H9 (cell line): ENCODE data around the gene LIMA1. TPM values are rescaled to one million over a fixed set of nuclear protein-coding genes. Genes with fewer than 3 reads are reported as not detected.

Source experiments
- DNase-seq: peaks from one replicate; pipeline ENCODE4 v3.0.0-alpha.2; 2017
- H2AFZ ChIP-seq: one replicate; pipeline ENCODE4 v1.6.1; 2013; ENCODE audit warnings: mild to moderate bottlenecking, low read length, control low read depth, moderate library complexity
- H2AK5ac ChIP-seq: 2 replicates; pipeline ENCODE4 v1.6.1; 2013; ENCODE audit warnings: low read length, control low read depth, mixed read lengths; ENCODE audit not compliant: insufficient read length
- H2BK120ac ChIP-seq: one replicate; pipeline ENCODE4 v1.6.1; 2013; ENCODE audit warnings: low read depth, mild to moderate bottlenecking, low read length, control low read depth, inconsistent platforms; ENCODE audit not compliant: poor library complexity, severe bottlenecking
- H2BK12ac ChIP-seq: 2 replicates; pipeline ENCODE4 v1.6.1; 2013; ENCODE audit warnings: low read length, control low read depth, mixed read lengths, low read depth; ENCODE audit not compliant: insufficient read length
- H2BK15ac ChIP-seq: 2 replicates; pipeline ENCODE4 v1.6.1; 2013; ENCODE audit warnings: low read depth, low read length, control low read depth
- H2BK20ac ChIP-seq: one replicate; pipeline ENCODE4 v1.6.1; 2013; ENCODE audit warnings: low read depth, mild to moderate bottlenecking, low read length, control low read depth, inconsistent platforms; ENCODE audit not compliant: poor library complexity, severe bottlenecking
- H2BK5ac ChIP-seq: 2 replicates; pipeline ENCODE4 v1.6.1; 2013; ENCODE audit warnings: low read length, control low read depth, mixed read lengths; ENCODE audit not compliant: insufficient read length
- H3K14ac ChIP-seq: 2 replicates; pipeline ENCODE4 v1.6.1; 2013; ENCODE audit warnings: low read length, control low read depth; ENCODE audit not compliant: insufficient read depth
- H3K18ac ChIP-seq: 2 replicates; pipeline ENCODE4 v1.6.1; 2013; ENCODE audit warnings: low read depth, mild to moderate bottlenecking, mixed read lengths, low read length, control low read depth; ENCODE audit not compliant: insufficient read length
- H3K23ac ChIP-seq: 2 replicates; pipeline ENCODE4 v1.6.1; 2013; ENCODE audit warnings: low read length, control low read depth, mixed read lengths, low read depth; ENCODE audit not compliant: insufficient read length
- H3K23me2 ChIP-seq: 2 replicates; pipeline ENCODE4 v1.6.1; 2013; ENCODE audit warnings: low read depth, mild to moderate bottlenecking, mixed read lengths, low read length, control low read depth; ENCODE audit not compliant: insufficient read length, poor library complexity, severe bottlenecking
- H3K27ac ChIP-seq: 2 replicates; pipeline ENCODE4 v1.5.1; 2013; ENCODE audit warnings: low read length, control low read depth, mixed read lengths, low read depth; ENCODE audit not compliant: insufficient read length
- H3K27me3 ChIP-seq: 2 replicates; pipeline ENCODE4 v1.6.1; 2013; ENCODE audit warnings: low read length, control low read depth, inconsistent platforms; ENCODE audit not compliant: insufficient read depth
- H3K4ac ChIP-seq: 2 replicates; pipeline ENCODE4 v1.6.1; 2013; ENCODE audit warnings: low read depth, mild to moderate bottlenecking, control low read depth, inconsistent platforms, low read length, moderate library complexity
- H3K4me1 ChIP-seq: 2 replicates; pipeline ENCODE4 v1.6.1; 2013; ENCODE audit warnings: low read length, control low read depth, inconsistent platforms; ENCODE audit not compliant: insufficient read depth
- H3K4me2 ChIP-seq: 2 replicates; pipeline ENCODE4 v1.6.1; 2013; ENCODE audit warnings: low read length, control low read depth, mixed read lengths; ENCODE audit not compliant: insufficient read length, insufficient read depth
- H3K56ac ChIP-seq: 2 replicates; pipeline ENCODE4 v1.6.1; 2013; ENCODE audit warnings: low read depth, mild to moderate bottlenecking, mixed read lengths, low read length, control low read depth; ENCODE audit not compliant: insufficient read length
- H3K79me1 ChIP-seq: 2 replicates; pipeline ENCODE4 v1.6.1; 2013; ENCODE audit warnings: low read depth, mild to moderate bottlenecking, moderate library complexity, low read length, control low read depth, inconsistent platforms; ENCODE audit not compliant: insufficient read depth, poor library complexity, severe bottlenecking
- H3K79me2 ChIP-seq: 2 replicates; pipeline ENCODE4 v1.6.1; 2013; ENCODE audit warnings: low read length, control low read depth, inconsistent platforms; ENCODE audit not compliant: insufficient read depth
- H3K9ac ChIP-seq: 2 replicates; pipeline ENCODE4 v1.6.1; 2013; ENCODE audit warnings: low read length, control low read depth, mixed read lengths; ENCODE audit not compliant: insufficient read length; ENCODE audit errors: extremely low read depth
- H3K9me3 ChIP-seq: one replicate; pipeline ENCODE4 v1.6.1; 2013; ENCODE audit warnings: low read depth, low read length, inconsistent platforms; ENCODE audit not compliant: control insufficient read depth
- H3T11ph ChIP-seq: one replicate; pipeline ENCODE4 v1.6.1; 2013; ENCODE audit warnings: mild to moderate bottlenecking, low read length, control low read depth, inconsistent platforms
- H4K20me1 ChIP-seq: one replicate; pipeline ENCODE4 v1.6.1; 2013; ENCODE audit not compliant: control insufficient read depth, insufficient read length, insufficient read depth
- H4K5ac ChIP-seq: 2 replicates; pipeline ENCODE4 v1.6.1; 2013; ENCODE audit warnings: low read depth, mild to moderate bottlenecking, mixed read lengths, low read length, control low read depth; ENCODE audit not compliant: insufficient read length
- H4K8ac ChIP-seq: replicated peaks from 2 replicates; pipeline ENCODE4 v1.6.1; 2013; ENCODE audit warnings: low read length, control low read depth, mixed read lengths, low read depth; ENCODE audit not compliant: insufficient read length
- H4K91ac ChIP-seq: 2 replicates; pipeline ENCODE4 v1.6.1; 2013; ENCODE audit warnings: low read depth, mild to moderate bottlenecking, moderate library complexity, mixed read lengths, low read length, control low read depth; ENCODE audit not compliant: insufficient read length
- H3K27ac Mint-ChIP-seq, 3 experiments: 2 replicates in 2 of 3; 3 replicates in 1 of 3; pipeline ENCODE4 v1.8.0; 2020 to 2021; ENCODE audit warnings: mixed read lengths in 3 of 3, mild to moderate bottlenecking in 1 of 3, moderate library complexity in 1 of 3
- H3K27me3 Mint-ChIP-seq: 2 replicates; pipeline ENCODE4 v1.8.0; 2021; ENCODE audit warnings: low read depth, mild to moderate bottlenecking, moderate library complexity, mixed read lengths
- H3K36me3 Mint-ChIP-seq, 3 experiments: 2 replicates in 2 of 3; 3 replicates in 1 of 3; pipeline ENCODE4 v1.8.0; 2020 to 2021; ENCODE audit warnings: low read depth in 3 of 3, mixed read lengths in 3 of 3; ENCODE audit not compliant: insufficient read depth in 1 of 3
- H3K4me1 Mint-ChIP-seq, 2 experiments: 2 replicates each; pipeline ENCODE4 v1.8.0; 2020; ENCODE audit warnings: mixed read lengths in 2 of 2
- H3K4me3 Mint-ChIP-seq, 2 experiments: 2 replicates in 1 of 2; 3 replicates in 1 of 2; pipeline ENCODE4 v1.8.0; 2020 to 2021; ENCODE audit warnings: mild to moderate bottlenecking in 2 of 2, mixed read lengths in 2 of 2, moderate library complexity in 1 of 2
- H3K9me3 Mint-ChIP-seq, 2 experiments: 2 replicates in 1 of 2; 3 replicates in 1 of 2; pipeline ENCODE4 v1.8.0; 2020; ENCODE audit warnings: mild to moderate bottlenecking in 2 of 2, mixed read lengths in 2 of 2, moderate library complexity in 1 of 2
- WGBS: extraction: QIAGEN DNeasy Blood & Tissue Kit; methylation state at CpG from one replicate; pipeline ENCODE4 v1.1.7; 2013; ENCODE audit warnings: missing lambda C conversion rate, low lambda C conversion rate, mixed read lengths; ENCODE audit not compliant: insufficient read length; ENCODE audit errors: extremely low coverage; 5-methylcytosine and 5-hydroxymethylcytosine counted together
- total RNA-seq: library from RNA; stranded (reverse); gene quantifications from 2 replicates; pipeline ENCODE4 v1.2.1, GENCODE V29; 2021
- TF ChIP-seq, protein P1 (sequence below): fragments of 200-600 bp; sonication (generic); conservative IDR thresholded peaks from 3 replicates; pipeline ENCODE4 v1.8.0; 2021; ENCODE audit warnings: antibody characterized with exemption, mild to moderate bottlenecking

Gene LIMA1
- total RNA-seq, 1 experiment from 2014 or later, result 40.8 TPM

- H3K79me2 ChIP-seq, result no peaks in the 10 kb centered on the region
- H3K79me1 ChIP-seq, result no peaks in the 10 kb centered on the region
- Mint-ChIP-seq H3K36me3 (no peaks in the 10 kb centered on the region; a peak in 1 of 7 replicates), H3K4me1 (peaks cover 3 to 6% of the 10 kb centered on the region in 2 experiments; a peak in 2 of 4 replicates), H3K27me3 (no peaks in the 10 kb centered on the region), H3K4me3 (no peak overlapping the region), H3K9me3 (no peaks in the 10 kb centered on the region), H3K27ac (no peak overlapping the region)
- no peaks in the 10 kb centered on the region for H3K23me2 ChIP-seq
- no peak overlapping the region for H3K18ac ChIP-seq
- no peak overlapping the region for H2BK15ac ChIP-seq
- H3K56ac ChIP-seq, result no peak overlapping the region
- no peak overlapping the region for H2BK5ac ChIP-seq
- no peak overlapping the region for H2BK20ac ChIP-seq
- no peak overlapping the region for H3K27ac ChIP-seq
- no peak overlapping the region for H3T11ph ChIP-seq
- H3K14ac ChIP-seq, result no peak overlapping the region
- TF ChIP-seq, protein P1, sequence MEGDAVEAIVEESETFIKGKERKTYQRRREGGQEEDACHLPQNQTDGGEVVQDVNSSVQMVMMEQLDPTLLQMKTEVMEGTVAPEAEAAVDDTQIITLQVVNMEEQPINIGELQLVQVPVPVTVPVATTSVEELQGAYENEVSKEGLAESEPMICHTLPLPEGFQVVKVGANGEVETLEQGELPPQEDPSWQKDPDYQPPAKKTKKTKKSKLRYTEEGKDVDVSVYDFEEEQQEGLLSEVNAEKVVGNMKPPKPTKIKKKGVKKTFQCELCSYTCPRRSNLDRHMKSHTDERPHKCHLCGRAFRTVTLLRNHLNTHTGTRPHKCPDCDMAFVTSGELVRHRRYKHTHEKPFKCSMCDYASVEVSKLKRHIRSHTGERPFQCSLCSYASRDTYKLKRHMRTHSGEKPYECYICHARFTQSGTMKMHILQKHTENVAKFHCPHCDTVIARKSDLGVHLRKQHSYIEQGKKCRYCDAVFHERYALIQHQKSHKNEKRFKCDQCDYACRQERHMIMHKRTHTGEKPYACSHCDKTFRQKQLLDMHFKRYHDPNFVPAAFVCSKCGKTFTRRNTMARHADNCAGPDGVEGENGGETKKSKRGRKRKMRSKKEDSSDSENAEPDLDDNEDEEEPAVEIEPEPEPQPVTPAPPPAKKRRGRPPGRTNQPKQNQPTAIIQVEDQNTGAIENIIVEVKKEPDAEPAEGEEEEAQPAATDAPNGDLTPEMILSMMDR, result no peak
- H3K9me3 ChIP-seq, result no peaks in the 10 kb centered on the region
- no peaks in the 10 kb centered on the region for H4K20me1 ChIP-seq
- no peak overlapping the region for H3K23ac ChIP-seq
- no peak overlapping the region for H2BK12ac ChIP-seq
- H2AK5ac ChIP-seq, result no peak overlapping the region
- no peaks in the 10 kb centered on the region for H3K4me1 ChIP-seq
- no peak overlapping the region for H4K8ac ChIP-seq
- no peak overlapping the region for H4K5ac ChIP-seq
- no CpG with 5 or more reads among the region's 5 CpGs for WGBS
- H2AFZ ChIP-seq, result no peak overlapping the region
- H3K27me3 ChIP-seq, result no peaks in the 10 kb centered on the region
- H3K4me2 ChIP-seq, result no peak overlapping the region
- no peak overlapping the region for H4K91ac ChIP-seq
- no peak overlapping the region for H3K9ac ChIP-seq
- DNase-seq, result no peak
- no peak overlapping the region for H2BK120ac ChIP-seq
- H3K4ac ChIP-seq, result no peak overlapping the region
These were observed 33.7 kb downstream of the LIMA1 start for GRCh38 chr12:50249464-50250182.
